CD4-positive, alpha-beta T cell (primary cell): ENCODE data around the gene SLC34A3. TPM values are rescaled to one million over a fixed set of nuclear protein-coding genes. Genes with fewer than 3 reads are reported as not detected.

Experiments
- ATAC-seq: fragments of 200-7000 bp; cut with Tn5 transposase; one replicate; pipeline ENCODE4 v1.10.0; 2022; ENCODE audit warnings: mild to moderate bottlenecking; ENCODE audit not compliant: poor library complexity
- CTCF ChIA-PET: fragments of 350-600 bp; sonication (Branson Sonifier 250); formaldehyde crosslinking; loops from one replicate; lab custom pipeline; 2021; ENCODE audit warnings: antibody characterized with exemption, inconsistent platforms; lab: Charles Lee
- POLR2A ChIA-PET: fragments of 350-600 bp; sonication (Branson Sonifier 250); formaldehyde crosslinking; loops from one replicate; lab custom pipeline; 2021; ENCODE audit warnings: antibody characterized with exemption, inconsistent platforms; lab: Charles Lee
- DNase-seq, 14 experiments: peaks; one replicate each; pipeline ENCODE4 v3.0.0-alpha.2; 2013 to 2020; ENCODE audit warnings: mixed read lengths in 2 of 14
- H3K27ac ChIP-seq, 2 donors: one replicate each; pipeline versions ENCODE4 v1.5.1 to v1.7.0; 2013; ENCODE audit warnings: low read length in 2 of 2, low read depth in 1 of 2, mild to moderate bottlenecking in 1 of 2
- H3K27me3 ChIP-seq, 2 experiments: 1 replicate in 1 of 2; 2 replicates in 1 of 2; pipeline versions ENCODE4 v1.6.1 to v1.7.0; 2013; ENCODE audit warnings: low read length in 2 of 2, control low read depth in 1 of 2, mild to moderate bottlenecking in 1 of 2, moderate library complexity in 1 of 2; ENCODE audit not compliant: insufficient read depth in 2 of 2, control insufficient read depth in 1 of 2
- H3K36me3 ChIP-seq: one replicate; pipeline ENCODE4 v1.6.1; 2013; ENCODE audit warnings: low read length, control low read depth; ENCODE audit not compliant: insufficient read depth
- H3K4me1 ChIP-seq: one replicate; pipeline ENCODE4 v1.6.1; 2013; ENCODE audit warnings: low read length, control low read depth; ENCODE audit not compliant: insufficient read depth
- H3K4me3 ChIP-seq: one replicate; pipeline ENCODE4 v1.5.1; 2013; ENCODE audit warnings: mild to moderate bottlenecking, low read length, moderate library complexity
- H3K9me3 ChIP-seq, 2 experiments: 1 replicate in 1 of 2; 2 replicates in 1 of 2; pipeline versions ENCODE4 v1.6.1 to v1.7.0; 2013; ENCODE audit warnings: low read length in 2 of 2, mild to moderate bottlenecking in 2 of 2, control low read depth in 1 of 2, moderate library complexity in 1 of 2; ENCODE audit not compliant: control insufficient read depth in 1 of 2, insufficient read depth in 1 of 2
- H3K27ac Mint-ChIP-seq: one replicate; pipeline ENCODE4 v1.8.0; 2020; ENCODE audit warnings: mixed read lengths
- H3K27me3 Mint-ChIP-seq: one replicate; pipeline ENCODE4 v1.8.0; 2021; ENCODE audit warnings: mixed read lengths
- H3K36me3 Mint-ChIP-seq: one replicate; pipeline ENCODE4 v1.8.0; 2021; ENCODE audit warnings: low read depth, mixed read lengths
- H3K4me1 Mint-ChIP-seq: one replicate; pipeline ENCODE4 v1.8.0; 2021; ENCODE audit warnings: low read depth, mixed read lengths
- H3K4me3 Mint-ChIP-seq: one replicate; pipeline ENCODE4 v1.8.0; 2020; ENCODE audit warnings: mild to moderate bottlenecking, mixed read lengths
- H3K9me3 Mint-ChIP-seq: one replicate; pipeline ENCODE4 v1.8.0; 2020; ENCODE audit warnings: mixed read lengths
- intact Hi-C, 2 experiments: fragments of 100-400 bp; cut with DNase I in 1 of 2; cut with micrococcal nuclease in 1 of 2; formaldehyde crosslinking; loops; one replicate each; pipeline versions ENCODE4 v1.15.1 to v1.9.0; 2023 to 2025; cut with DNase I, micrococcal nuclease
- total RNA-seq, 174 experiments: library from RNA in 2 of 174; stranded (reverse) in 2 of 174; gene quantifications; one replicate each; pipeline ENCODE4 v1.2.3 and lab custom pipeline; 2021 to 2026
- TF ChIP-seq, protein P1 (sequence below): fragments of 200-600 bp; IDR thresholded peaks from one replicate; pipeline ENCODE4 v1.8.0; 2022; ENCODE audit warnings: antibody characterized with exemption, mild to moderate bottlenecking

SLC34A3 gene
- total RNA-seq, 2 experiments from 2014 or later: not detected

DNA sequence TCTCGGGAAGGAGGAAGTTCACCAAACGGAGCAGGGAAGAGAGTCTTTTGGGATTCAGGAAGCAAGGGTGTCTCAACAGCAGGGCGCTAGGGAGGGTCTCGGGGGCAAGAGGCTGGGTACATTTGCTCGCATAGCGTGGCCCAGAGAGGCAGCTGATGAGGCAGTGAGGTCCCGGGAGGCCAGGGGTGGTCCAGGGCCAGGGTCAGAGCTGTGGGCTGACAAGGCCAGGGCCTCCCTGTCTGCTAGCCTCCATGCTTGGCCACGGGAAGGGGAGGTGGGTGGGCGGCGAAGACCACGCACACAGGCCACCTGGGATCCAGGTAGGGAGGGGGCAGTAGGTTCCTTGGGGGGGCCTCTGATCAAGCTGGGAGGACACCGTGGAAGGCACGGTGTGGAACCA is 19.2 kb upstream of the SLC34A3 start:
- peaks cover 11% of the 10 kb centered on the region for H3K4me1 Mint-ChIP-seq
- Histone ChIP-seq H3K27ac (no peak overlapping the region), H3K27me3 (no peaks in the 10 kb centered on the region), H3K36me3 (peaks cover 10% of the 10 kb centered on the region), H3K4me1 (peaks cover 7% of the 10 kb centered on the region), H3K4me3 (no peak overlapping the region), H3K9me3 (no peaks in the 10 kb centered on the region)
- H3K27ac Mint-ChIP-seq: no peak overlapping the region
- TF ChIP-seq, protein P1, sequence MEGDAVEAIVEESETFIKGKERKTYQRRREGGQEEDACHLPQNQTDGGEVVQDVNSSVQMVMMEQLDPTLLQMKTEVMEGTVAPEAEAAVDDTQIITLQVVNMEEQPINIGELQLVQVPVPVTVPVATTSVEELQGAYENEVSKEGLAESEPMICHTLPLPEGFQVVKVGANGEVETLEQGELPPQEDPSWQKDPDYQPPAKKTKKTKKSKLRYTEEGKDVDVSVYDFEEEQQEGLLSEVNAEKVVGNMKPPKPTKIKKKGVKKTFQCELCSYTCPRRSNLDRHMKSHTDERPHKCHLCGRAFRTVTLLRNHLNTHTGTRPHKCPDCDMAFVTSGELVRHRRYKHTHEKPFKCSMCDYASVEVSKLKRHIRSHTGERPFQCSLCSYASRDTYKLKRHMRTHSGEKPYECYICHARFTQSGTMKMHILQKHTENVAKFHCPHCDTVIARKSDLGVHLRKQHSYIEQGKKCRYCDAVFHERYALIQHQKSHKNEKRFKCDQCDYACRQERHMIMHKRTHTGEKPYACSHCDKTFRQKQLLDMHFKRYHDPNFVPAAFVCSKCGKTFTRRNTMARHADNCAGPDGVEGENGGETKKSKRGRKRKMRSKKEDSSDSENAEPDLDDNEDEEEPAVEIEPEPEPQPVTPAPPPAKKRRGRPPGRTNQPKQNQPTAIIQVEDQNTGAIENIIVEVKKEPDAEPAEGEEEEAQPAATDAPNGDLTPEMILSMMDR: no peak
- POLR2A ChIA-PET: no interaction called here
- no peak overlapping the region for H3K4me3 Mint-ChIP-seq
- CTCF ChIA-PET: no interaction called here
- intact Hi-C loops: no loop called here
- peaks cover 8% of the 10 kb centered on the region for H3K36me3 Mint-ChIP-seq
- H3K27me3 Mint-ChIP-seq: no peaks in the 10 kb centered on the region
- no peaks in the 10 kb centered on the region for H3K9me3 Mint-ChIP-seq
- ATAC-seq: no peak
- DNase-seq: no peak

DNA sequence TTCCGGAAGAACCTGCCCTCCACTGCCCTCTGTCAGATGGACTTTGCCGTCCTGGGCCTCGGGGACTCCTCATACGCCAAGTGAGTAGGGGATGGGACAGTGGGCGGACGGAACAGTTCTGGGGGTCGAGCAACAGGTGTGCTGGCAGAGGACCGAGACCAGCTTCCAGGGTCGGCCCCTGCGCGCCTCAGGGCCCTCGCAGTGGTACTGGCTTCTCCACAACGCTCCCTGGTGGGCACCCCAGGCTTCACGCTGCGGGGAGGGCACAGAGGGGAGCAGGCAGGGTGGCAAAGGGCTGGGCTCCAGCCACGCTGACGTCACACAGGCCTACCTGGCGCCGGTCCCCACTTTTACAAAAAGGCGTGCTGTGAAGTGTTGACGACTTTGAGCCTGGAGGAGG is 18.2 kb upstream of the SLC34A3 start:
- TF ChIP-seq, protein P1: no peak
- peaks cover 10% of the 10 kb centered on the region for H3K36me3 ChIP-seq
- POLR2A ChIA-PET: no interaction called here

DNA sequence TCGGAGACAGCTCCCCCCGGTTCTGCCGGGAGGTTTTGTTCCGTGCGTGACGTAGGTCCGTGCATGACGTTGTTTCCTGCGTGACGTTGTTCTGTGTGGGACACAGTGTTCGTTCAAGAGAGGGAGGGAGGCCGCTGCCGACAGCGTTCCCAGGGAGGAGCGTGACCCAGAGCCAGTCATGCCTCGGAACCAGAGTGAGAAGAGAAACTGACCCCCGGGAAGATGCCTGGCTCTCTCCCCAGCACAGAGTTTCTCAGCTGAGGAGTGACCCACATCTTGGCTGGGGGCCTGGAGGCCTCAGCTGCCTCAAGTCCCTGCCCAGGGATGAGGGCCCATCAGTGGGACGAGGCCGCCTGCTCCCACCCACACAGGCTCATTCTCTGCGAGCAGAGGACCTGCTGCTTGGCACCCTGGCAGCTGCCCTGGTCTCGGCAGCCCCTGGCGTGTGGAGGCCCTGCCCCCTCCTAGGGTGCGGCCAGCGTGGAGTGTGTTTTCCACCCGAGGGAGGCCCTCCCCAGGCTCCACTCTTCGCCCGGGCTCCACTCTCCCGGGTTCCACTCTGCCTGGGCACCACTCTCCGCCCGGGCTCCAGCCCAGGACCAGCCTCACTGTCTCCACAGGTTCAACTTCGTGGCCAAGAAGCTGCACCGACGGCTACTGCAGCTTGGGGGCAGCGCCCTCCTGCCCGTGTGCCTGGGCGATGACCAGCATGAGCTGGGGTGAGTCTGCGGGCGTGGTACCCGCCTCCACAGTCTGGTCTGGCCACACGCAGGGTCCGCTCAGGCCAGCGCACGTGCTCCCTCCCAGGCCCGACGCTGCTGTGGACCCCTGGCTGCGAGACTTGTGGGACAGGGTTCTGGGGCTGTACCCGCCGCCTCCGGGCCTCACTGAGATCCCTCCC is 17.3 kb upstream of the SLC34A3 start:
- DNase-seq: no peak
- no peak overlapping the region for H3K4me3 Mint-ChIP-seq
- H3K4me1 Mint-ChIP-seq: no peaks in the 10 kb centered on the region
- intact Hi-C loops: no loop called here
- Histone ChIP-seq H3K27ac (no peak overlapping the region), H3K36me3 (peaks cover 10% of the 10 kb centered on the region), H3K4me3 (no peak overlapping the region), H3K9me3 (no peaks in the 10 kb centered on the region), H3K27me3 (no peaks in the 10 kb centered on the region), H3K4me1 (no peaks in the 10 kb centered on the region)
- H3K27ac Mint-ChIP-seq: no peak overlapping the region
- TF ChIP-seq, protein P1: no peak
- no peak for ATAC-seq
- H3K27me3 Mint-ChIP-seq: no peaks in the 10 kb centered on the region
- no peaks in the 10 kb centered on the region for H3K9me3 Mint-ChIP-seq
- ChIA-PET CTCF (no interaction called here), POLR2A (no interaction called here)
- H3K36me3 Mint-ChIP-seq: no peaks in the 10 kb centered on the region

More for the DNA sequence above, 18.2 kb upstream of the SLC34A3 start:
- no peak overlapping the region for H3K27ac Mint-ChIP-seq
- no peaks in the 10 kb centered on the region for H3K9me3 ChIP-seq
- H3K36me3 Mint-ChIP-seq: peaks cover under 1% of the 10 kb centered on the region
- H3K27me3 ChIP-seq: no peaks in the 10 kb centered on the region
- H3K27ac ChIP-seq: no peak overlapping the region
- H3K27me3 Mint-ChIP-seq: no peaks in the 10 kb centered on the region
- H3K4me3 ChIP-seq: no peak overlapping the region
- intact Hi-C loops: no loop called here
- ATAC-seq (no peak), DNase-seq (no peak)
- peaks cover 1% of the 10 kb centered on the region for H3K4me1 Mint-ChIP-seq
- H3K4me1 ChIP-seq: no peaks in the 10 kb centered on the region
- CTCF ChIA-PET: no interaction called here
- no peaks in the 10 kb centered on the region for H3K9me3 Mint-ChIP-seq
- H3K4me3 Mint-ChIP-seq: no peak overlapping the region
